Measurements from ENCODE around the gene NPTX2.
A peak's percentile ranks its signal among the peaks of the same experiment; 100 is the strongest.

- TF ChIP-seq, protein P1, sequence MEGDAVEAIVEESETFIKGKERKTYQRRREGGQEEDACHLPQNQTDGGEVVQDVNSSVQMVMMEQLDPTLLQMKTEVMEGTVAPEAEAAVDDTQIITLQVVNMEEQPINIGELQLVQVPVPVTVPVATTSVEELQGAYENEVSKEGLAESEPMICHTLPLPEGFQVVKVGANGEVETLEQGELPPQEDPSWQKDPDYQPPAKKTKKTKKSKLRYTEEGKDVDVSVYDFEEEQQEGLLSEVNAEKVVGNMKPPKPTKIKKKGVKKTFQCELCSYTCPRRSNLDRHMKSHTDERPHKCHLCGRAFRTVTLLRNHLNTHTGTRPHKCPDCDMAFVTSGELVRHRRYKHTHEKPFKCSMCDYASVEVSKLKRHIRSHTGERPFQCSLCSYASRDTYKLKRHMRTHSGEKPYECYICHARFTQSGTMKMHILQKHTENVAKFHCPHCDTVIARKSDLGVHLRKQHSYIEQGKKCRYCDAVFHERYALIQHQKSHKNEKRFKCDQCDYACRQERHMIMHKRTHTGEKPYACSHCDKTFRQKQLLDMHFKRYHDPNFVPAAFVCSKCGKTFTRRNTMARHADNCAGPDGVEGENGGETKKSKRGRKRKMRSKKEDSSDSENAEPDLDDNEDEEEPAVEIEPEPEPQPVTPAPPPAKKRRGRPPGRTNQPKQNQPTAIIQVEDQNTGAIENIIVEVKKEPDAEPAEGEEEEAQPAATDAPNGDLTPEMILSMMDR (tag by site-specific recombination; IDR thresholded peaks at IDR 0.05): no peak
- TF ChIP-seq ZNF660 (tag by site-specific recombination; IDR thresholded peaks at IDR 0.05) (no peak), TCF7L2 (IDR thresholded peaks at IDR 0.05; ENCODE audit: borderline replicate concordance, low read depth, low read length) (no peak), PRDM1 (tag by site-specific recombination; IDR thresholded peaks at IDR 0.05) (no peak), ZNF530 (tag by site-specific recombination; IDR thresholded peaks at IDR 0.05; ENCODE audit: low read depth) (no peak), ZBTB7A (tag by site-specific recombination; IDR thresholded peaks at IDR 0.05; ENCODE audit: low read depth) (no peak), YY1 (tag by site-specific recombination; IDR thresholded peaks at IDR 0.05) (no peak), ZNF121 (tag by site-specific recombination; IDR thresholded peaks at IDR 0.05) (no peak), IKZF3 (tag by site-specific recombination; IDR thresholded peaks at IDR 0.05) (no peak), ZBTB17 (tag by site-specific recombination; IDR thresholded peaks at IDR 0.05) (0 out of 2 replicates have a peak, but pooled peaks have one; percentile 22)
- TF ChIP-seq, protein P2, sequence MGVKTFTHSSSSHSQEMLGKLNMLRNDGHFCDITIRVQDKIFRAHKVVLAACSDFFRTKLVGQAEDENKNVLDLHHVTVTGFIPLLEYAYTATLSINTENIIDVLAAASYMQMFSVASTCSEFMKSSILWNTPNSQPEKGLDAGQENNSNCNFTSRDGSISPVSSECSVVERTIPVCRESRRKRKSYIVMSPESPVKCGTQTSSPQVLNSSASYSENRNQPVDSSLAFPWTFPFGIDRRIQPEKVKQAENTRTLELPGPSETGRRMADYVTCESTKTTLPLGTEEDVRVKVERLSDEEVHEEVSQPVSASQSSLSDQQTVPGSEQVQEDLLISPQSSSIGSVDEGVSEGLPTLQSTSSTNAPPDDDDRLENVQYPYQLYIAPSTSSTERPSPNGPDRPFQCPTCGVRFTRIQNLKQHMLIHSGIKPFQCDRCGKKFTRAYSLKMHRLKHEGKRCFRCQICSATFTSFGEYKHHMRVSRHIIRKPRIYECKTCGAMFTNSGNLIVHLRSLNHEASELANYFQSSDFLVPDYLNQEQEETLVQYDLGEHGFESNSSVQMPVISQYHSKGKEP (tag by site-specific recombination; IDR thresholded peaks at IDR 0.05): no peak
Measured at GRCh38 chr7:98654524-98655272, 37.6 kb downstream of the NPTX2 start.

Measured in HEK293 (cell line).